Activated T-cell treated with anti-CD3 and anti-CD28 coated beads for 48 hours (primary cell): ENCODE results near the gene ANKRD23.
A peak's percentile ranks its signal among the peaks of the same experiment; 100 is the strongest.

Experiments used
- DNase-seq: peaks from one replicate; pipeline ENCODE4 v3.0.0-alpha.2; 2020; ENCODE audit warnings: low read depth

The ANKRD23 gene

GRCh38 chr2:96837575-96837974 lies 6.2 kb downstream of the ANKRD23 start:
- DNase-seq: no peak

- DNase-seq: no peak
Observed at GRCh38 chr2:96835830-96836229, 8.0 kb downstream of the ANKRD23 start.

GRCh38 chr2:96832754-96833507 lies 10.9 kb downstream of the ANKRD23 start:
- DNase-seq: no peak

- DNase-seq: no peak
Observed at GRCh38 chr2:96832408-96832753, 11.4 kb downstream of the ANKRD23 start.

GRCh38 chr2:96831679-96832078 lies 12.1 kb downstream of the ANKRD23 start:
- no peak for DNase-seq

- DNase-seq: no peak
Observed at GRCh38 chr2:96830044-96830562, 13.7 kb downstream of the ANKRD23 start.

GRCh38 chr2:96828874-96829273 lies 14.9 kb downstream of the ANKRD23 start:
- no peak for DNase-seq

GRCh38 chr2:96828436-96828835 lies 15.4 kb downstream of the ANKRD23 start:
- no peak for DNase-seq

- no peak for DNase-seq
Observed at GRCh38 chr2:96826546-96827278, 17.1 kb downstream of the ANKRD23 start.

- DNase-seq: no peak
Observed at GRCh38 chr2:96825057-96825456, 18.8 kb downstream of the ANKRD23 start.

- DNase-seq: no peak
Observed at GRCh38 chr2:96824079-96824870, 19.5 kb downstream of the ANKRD23 start.

GRCh38 chr2:96823198-96823597 lies 20.6 kb downstream of the ANKRD23 start:
- DNase-seq: no peak

GRCh38 chr2:96822786-96823185 lies 21.0 kb downstream of the ANKRD23 start:
- DNase-seq: no peak

GRCh38 chr2:96821113-96821675 lies 22.6 kb downstream of the ANKRD23 start:
- DNase-seq: no peak

GRCh38 chr2:96819876-96820511 lies 23.8 kb downstream of the ANKRD23 start:
- DNase-seq: no peak

- DNase-seq: no peak
Observed at GRCh38 chr2:96819128-96819875, 24.5 kb downstream of the ANKRD23 start.

- no peak for DNase-seq
Observed at GRCh38 chr2:96817882-96818281, 25.9 kb downstream of the ANKRD23 start.

GRCh38 chr2:96816836-96817702 lies 26.8 kb downstream of the ANKRD23 start:
- DNase-seq: no peak

GRCh38 chr2:96816127-96816835 lies 27.5 kb downstream of the ANKRD23 start, which contains the start of gene CNNM3:
TSS of gene CNNM3 (plus strand) at chr2:96816268. CDS start at chr2:96816278, 10 bp downstream.
- peak; percentile 97 for DNase-seq
